H9 (cell line): ENCODE data around the gene ENPP1. TPM values are rescaled to one million over a fixed set of nuclear protein-coding genes. Genes with fewer than 3 reads are reported as not detected.

ENCODE experiments used
- DNase-seq: peaks from one replicate; pipeline ENCODE4 v3.0.0-alpha.2; 2017
- H2AFZ ChIP-seq: one replicate; pipeline ENCODE4 v1.6.1; 2013; ENCODE audit warnings: mild to moderate bottlenecking, low read length, control low read depth, moderate library complexity
- H2AK5ac ChIP-seq: 2 replicates; pipeline ENCODE4 v1.6.1; 2013; ENCODE audit warnings: low read length, control low read depth, mixed read lengths; ENCODE audit not compliant: insufficient read length
- H2BK120ac ChIP-seq: one replicate; pipeline ENCODE4 v1.6.1; 2013; ENCODE audit warnings: low read depth, mild to moderate bottlenecking, low read length, control low read depth, inconsistent platforms; ENCODE audit not compliant: poor library complexity, severe bottlenecking
- H2BK12ac ChIP-seq: 2 replicates; pipeline ENCODE4 v1.6.1; 2013; ENCODE audit warnings: low read length, control low read depth, mixed read lengths, low read depth; ENCODE audit not compliant: insufficient read length
- H2BK15ac ChIP-seq: 2 replicates; pipeline ENCODE4 v1.6.1; 2013; ENCODE audit warnings: low read depth, low read length, control low read depth
- H2BK20ac ChIP-seq: one replicate; pipeline ENCODE4 v1.6.1; 2013; ENCODE audit warnings: low read depth, mild to moderate bottlenecking, low read length, control low read depth, inconsistent platforms; ENCODE audit not compliant: poor library complexity, severe bottlenecking
- H2BK5ac ChIP-seq: 2 replicates; pipeline ENCODE4 v1.6.1; 2013; ENCODE audit warnings: low read length, control low read depth, mixed read lengths; ENCODE audit not compliant: insufficient read length
- H3K14ac ChIP-seq: 2 replicates; pipeline ENCODE4 v1.6.1; 2013; ENCODE audit warnings: low read length, control low read depth; ENCODE audit not compliant: insufficient read depth
- H3K18ac ChIP-seq: 2 replicates; pipeline ENCODE4 v1.6.1; 2013; ENCODE audit warnings: low read depth, mild to moderate bottlenecking, mixed read lengths, low read length, control low read depth; ENCODE audit not compliant: insufficient read length
- H3K23ac ChIP-seq: 2 replicates; pipeline ENCODE4 v1.6.1; 2013; ENCODE audit warnings: low read length, control low read depth, mixed read lengths, low read depth; ENCODE audit not compliant: insufficient read length
- H3K23me2 ChIP-seq: 2 replicates; pipeline ENCODE4 v1.6.1; 2013; ENCODE audit warnings: low read depth, mild to moderate bottlenecking, mixed read lengths, low read length, control low read depth; ENCODE audit not compliant: insufficient read length, poor library complexity, severe bottlenecking
- H3K27ac ChIP-seq: 2 replicates; pipeline ENCODE4 v1.5.1; 2013; ENCODE audit warnings: low read length, control low read depth, mixed read lengths, low read depth; ENCODE audit not compliant: insufficient read length
- H3K27me3 ChIP-seq: 2 replicates; pipeline ENCODE4 v1.6.1; 2013; ENCODE audit warnings: low read length, control low read depth, inconsistent platforms; ENCODE audit not compliant: insufficient read depth
- H3K4ac ChIP-seq: 2 replicates; pipeline ENCODE4 v1.6.1; 2013; ENCODE audit warnings: low read depth, mild to moderate bottlenecking, control low read depth, inconsistent platforms, low read length, moderate library complexity
- H3K4me1 ChIP-seq: 2 replicates; pipeline ENCODE4 v1.6.1; 2013; ENCODE audit warnings: low read length, control low read depth, inconsistent platforms; ENCODE audit not compliant: insufficient read depth
- H3K4me2 ChIP-seq: 2 replicates; pipeline ENCODE4 v1.6.1; 2013; ENCODE audit warnings: low read length, control low read depth, mixed read lengths; ENCODE audit not compliant: insufficient read length, insufficient read depth
- H3K56ac ChIP-seq: 2 replicates; pipeline ENCODE4 v1.6.1; 2013; ENCODE audit warnings: low read depth, mild to moderate bottlenecking, mixed read lengths, low read length, control low read depth; ENCODE audit not compliant: insufficient read length
- H3K79me1 ChIP-seq: 2 replicates; pipeline ENCODE4 v1.6.1; 2013; ENCODE audit warnings: low read depth, mild to moderate bottlenecking, moderate library complexity, low read length, control low read depth, inconsistent platforms; ENCODE audit not compliant: insufficient read depth, poor library complexity, severe bottlenecking
- H3K79me2 ChIP-seq: 2 replicates; pipeline ENCODE4 v1.6.1; 2013; ENCODE audit warnings: low read length, control low read depth, inconsistent platforms; ENCODE audit not compliant: insufficient read depth
- H3K9ac ChIP-seq: 2 replicates; pipeline ENCODE4 v1.6.1; 2013; ENCODE audit warnings: low read length, control low read depth, mixed read lengths; ENCODE audit not compliant: insufficient read length; ENCODE audit errors: extremely low read depth
- H3K9me3 ChIP-seq: one replicate; pipeline ENCODE4 v1.6.1; 2013; ENCODE audit warnings: low read depth, low read length, inconsistent platforms; ENCODE audit not compliant: control insufficient read depth
- H3T11ph ChIP-seq: one replicate; pipeline ENCODE4 v1.6.1; 2013; ENCODE audit warnings: mild to moderate bottlenecking, low read length, control low read depth, inconsistent platforms
- H4K20me1 ChIP-seq: one replicate; pipeline ENCODE4 v1.6.1; 2013; ENCODE audit not compliant: control insufficient read depth, insufficient read length, insufficient read depth
- H4K5ac ChIP-seq: 2 replicates; pipeline ENCODE4 v1.6.1; 2013; ENCODE audit warnings: low read depth, mild to moderate bottlenecking, mixed read lengths, low read length, control low read depth; ENCODE audit not compliant: insufficient read length
- H4K8ac ChIP-seq: replicated peaks from 2 replicates; pipeline ENCODE4 v1.6.1; 2013; ENCODE audit warnings: low read length, control low read depth, mixed read lengths, low read depth; ENCODE audit not compliant: insufficient read length
- H4K91ac ChIP-seq: 2 replicates; pipeline ENCODE4 v1.6.1; 2013; ENCODE audit warnings: low read depth, mild to moderate bottlenecking, moderate library complexity, mixed read lengths, low read length, control low read depth; ENCODE audit not compliant: insufficient read length
- H3K27ac Mint-ChIP-seq, 3 experiments: 2 replicates in 2 of 3; 3 replicates in 1 of 3; pipeline ENCODE4 v1.8.0; 2020 to 2021; ENCODE audit warnings: mixed read lengths in 3 of 3, mild to moderate bottlenecking in 1 of 3, moderate library complexity in 1 of 3
- H3K27me3 Mint-ChIP-seq: 2 replicates; pipeline ENCODE4 v1.8.0; 2021; ENCODE audit warnings: low read depth, mild to moderate bottlenecking, moderate library complexity, mixed read lengths
- H3K36me3 Mint-ChIP-seq, 3 experiments: 2 replicates in 2 of 3; 3 replicates in 1 of 3; pipeline ENCODE4 v1.8.0; 2020 to 2021; ENCODE audit warnings: low read depth in 3 of 3, mixed read lengths in 3 of 3; ENCODE audit not compliant: insufficient read depth in 1 of 3
- H3K4me1 Mint-ChIP-seq, 2 experiments: 2 replicates each; pipeline ENCODE4 v1.8.0; 2020; ENCODE audit warnings: mixed read lengths in 2 of 2
- H3K4me3 Mint-ChIP-seq, 2 experiments: 2 replicates in 1 of 2; 3 replicates in 1 of 2; pipeline ENCODE4 v1.8.0; 2020 to 2021; ENCODE audit warnings: mild to moderate bottlenecking in 2 of 2, mixed read lengths in 2 of 2, moderate library complexity in 1 of 2
- H3K9me3 Mint-ChIP-seq, 2 experiments: 2 replicates in 1 of 2; 3 replicates in 1 of 2; pipeline ENCODE4 v1.8.0; 2020; ENCODE audit warnings: mild to moderate bottlenecking in 2 of 2, mixed read lengths in 2 of 2, moderate library complexity in 1 of 2
- WGBS: extraction: QIAGEN DNeasy Blood & Tissue Kit; methylation state at CpG from one replicate; pipeline ENCODE4 v1.1.7; 2013; ENCODE audit warnings: missing lambda C conversion rate, low lambda C conversion rate, mixed read lengths; ENCODE audit not compliant: insufficient read length; ENCODE audit errors: extremely low coverage; 5-methylcytosine and 5-hydroxymethylcytosine counted together
- microRNA-seq: library from miRNA; unstranded; fragments of <30 nt; microRNA quantifications from one replicate; pipeline ENCODE4, GENCODE V29; 2020; ENCODE audit warnings: borderline microRNAs expressed
- total RNA-seq: library from RNA; stranded (reverse); gene quantifications from 2 replicates; pipeline ENCODE4 v1.2.1, GENCODE V29; 2021
- TF ChIP-seq, protein P1 (sequence below): fragments of 200-600 bp; sonication (generic); conservative IDR thresholded peaks from 3 replicates; pipeline ENCODE4 v1.8.0; 2021; ENCODE audit warnings: antibody characterized with exemption, mild to moderate bottlenecking

ENPP1 gene
- total RNA-seq, 1 experiment from 2014 or later, result 22.5 TPM

DNA sequence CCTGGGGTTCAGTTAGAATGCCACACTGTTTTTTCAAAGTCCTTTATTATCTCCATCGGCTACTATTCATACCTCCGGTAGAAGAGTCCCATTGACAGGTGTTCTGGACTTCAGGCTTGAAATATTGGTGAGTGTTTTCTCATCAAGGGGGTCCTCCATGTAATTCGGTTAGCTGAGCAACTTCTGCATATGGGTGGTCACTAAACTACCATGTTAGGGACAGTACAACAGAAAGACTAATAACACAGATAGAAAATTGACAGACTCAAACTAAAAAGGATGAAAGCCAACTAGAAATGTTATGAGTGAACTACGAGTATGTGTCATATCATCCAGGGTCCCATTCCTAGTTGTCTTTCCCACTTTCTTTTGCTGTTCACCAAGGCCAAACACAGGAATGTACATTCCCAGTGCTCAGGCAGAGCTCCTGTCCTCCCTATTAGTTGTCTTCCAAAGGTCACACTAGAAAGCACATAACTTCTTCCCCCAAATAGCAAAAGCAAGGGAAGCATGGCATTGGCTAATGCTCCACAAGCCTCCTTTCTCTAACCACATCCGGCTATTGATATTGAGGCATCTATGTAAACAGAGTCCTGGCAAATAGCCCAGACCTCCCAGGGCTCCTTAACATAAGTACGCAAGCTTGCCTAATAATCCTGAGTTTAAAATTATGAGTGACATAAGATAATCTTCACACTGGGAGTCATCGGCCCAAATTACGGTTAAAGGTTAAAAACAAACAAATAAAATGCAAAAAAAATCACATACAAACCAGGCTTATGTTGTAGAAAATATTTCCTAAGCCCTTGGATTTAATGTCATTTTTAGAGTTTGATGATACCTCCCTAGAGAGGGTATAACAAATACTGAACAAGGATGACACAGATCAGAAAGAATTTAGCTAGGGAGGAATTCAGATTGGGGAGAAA, 130.1 kb downstream of the ENPP1 start:
- Histone ChIP-seq H3K27me3 (no peaks in the 10 kb centered on the region), H2BK5ac (no peak overlapping the region), H2AFZ (no peak overlapping the region), H3K56ac (no peak overlapping the region), H3K23ac (no peak overlapping the region), H2AK5ac (no peak overlapping the region), H3K79me2 (no peaks in the 10 kb centered on the region), H3K9ac (no peak overlapping the region), H4K91ac (no peak overlapping the region), H3K79me1 (no peaks in the 10 kb centered on the region), H2BK20ac (no peak overlapping the region), H2BK12ac (no peak overlapping the region), H3K4me2 (peak overlapping the region; percentile 2), H4K5ac (no peak overlapping the region), H3T11ph (no peak overlapping the region), H3K9me3 (no peaks in the 10 kb centered on the region), H3K27ac (no peak overlapping the region), H4K8ac (no peak overlapping the region), H3K18ac (no peak overlapping the region), H2BK120ac (no peak overlapping the region), H4K20me1 (no peaks in the 10 kb centered on the region), H3K23me2 (no peaks in the 10 kb centered on the region), H3K4ac (no peak overlapping the region), H3K4me1 (peaks cover 12% of the 10 kb centered on the region; the same call in 1 of the 2 replicates), H3K14ac (no peak overlapping the region), H2BK15ac (no peak overlapping the region)
- Mint-ChIP-seq H3K36me3 (peaks cover 0 to 13% (median 0%) of the 10 kb centered on the region in 3 experiments; a peak in 1 of 7 replicates), H3K27ac (peak overlapping the region; percentile 25 to 85 (median 71); a peak in 4 of 7 replicates), H3K4me3 (no peak overlapping the region; a peak in 1 of 5 replicates), H3K4me1 (peaks cover 21 to 31% of the 10 kb centered on the region in 2 experiments), H3K27me3 (no peaks in the 10 kb centered on the region), H3K9me3 (no peaks in the 10 kb centered on the region)
- DNase-seq, result no peak
- no CpG with 5 or more reads among the region's 8 CpGs for WGBS
- TF ChIP-seq, protein P1, sequence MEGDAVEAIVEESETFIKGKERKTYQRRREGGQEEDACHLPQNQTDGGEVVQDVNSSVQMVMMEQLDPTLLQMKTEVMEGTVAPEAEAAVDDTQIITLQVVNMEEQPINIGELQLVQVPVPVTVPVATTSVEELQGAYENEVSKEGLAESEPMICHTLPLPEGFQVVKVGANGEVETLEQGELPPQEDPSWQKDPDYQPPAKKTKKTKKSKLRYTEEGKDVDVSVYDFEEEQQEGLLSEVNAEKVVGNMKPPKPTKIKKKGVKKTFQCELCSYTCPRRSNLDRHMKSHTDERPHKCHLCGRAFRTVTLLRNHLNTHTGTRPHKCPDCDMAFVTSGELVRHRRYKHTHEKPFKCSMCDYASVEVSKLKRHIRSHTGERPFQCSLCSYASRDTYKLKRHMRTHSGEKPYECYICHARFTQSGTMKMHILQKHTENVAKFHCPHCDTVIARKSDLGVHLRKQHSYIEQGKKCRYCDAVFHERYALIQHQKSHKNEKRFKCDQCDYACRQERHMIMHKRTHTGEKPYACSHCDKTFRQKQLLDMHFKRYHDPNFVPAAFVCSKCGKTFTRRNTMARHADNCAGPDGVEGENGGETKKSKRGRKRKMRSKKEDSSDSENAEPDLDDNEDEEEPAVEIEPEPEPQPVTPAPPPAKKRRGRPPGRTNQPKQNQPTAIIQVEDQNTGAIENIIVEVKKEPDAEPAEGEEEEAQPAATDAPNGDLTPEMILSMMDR, result no peak

Small RNA genes lying within 50 kb of the gene (microRNA-seq; reads per million reads assigned to microRNA genes)
- not detected for gene MIR548H5

Other genes starting within 250 kb of the ENPP1 start
- not detected in 2 replicates for gene ARG1, start 234.8 kb upstream of the ENPP1 start, total RNA-seq
- 13.6 and 16.2 TPM in 2 replicates for gene MED23, start 179.8 kb upstream of the ENPP1 start, total RNA-seq
- gene ENPP3, start 170.7 kb upstream of the ENPP1 start, total RNA-seq, result 0.09 and 0.15 TPM in 2 replicates
- gene OR2A4, start 106.6 kb upstream of the ENPP1 start, total RNA-seq, result not detected in 2 replicates
- gene CTAGE9, start 97.0 kb upstream of the ENPP1 start, total RNA-seq, result 0.13 TPM in 1 of 2 replicates, not detected in the other
- gene CCN2, start 143.4 kb downstream of the ENPP1 start, total RNA-seq, result 44.1 and 44.4 TPM in 2 replicates